Fibroblast of skin of back (primary cell): ENCODE results near the gene RNF130.
A peak's percentile ranks its signal among the peaks of the same experiment; 100 is the strongest.
"Not testable (repeated sequence)": the region's sequence is repeated elsewhere in the genome, so short reads cannot be mapped to it uniquely, and the experiment has no call there.

ENCODE experiments used
- DNase-seq: peaks from one replicate; pipeline ENCODE4 v3.0.0-alpha.2; 2013

The RNF130 gene

DNA sequence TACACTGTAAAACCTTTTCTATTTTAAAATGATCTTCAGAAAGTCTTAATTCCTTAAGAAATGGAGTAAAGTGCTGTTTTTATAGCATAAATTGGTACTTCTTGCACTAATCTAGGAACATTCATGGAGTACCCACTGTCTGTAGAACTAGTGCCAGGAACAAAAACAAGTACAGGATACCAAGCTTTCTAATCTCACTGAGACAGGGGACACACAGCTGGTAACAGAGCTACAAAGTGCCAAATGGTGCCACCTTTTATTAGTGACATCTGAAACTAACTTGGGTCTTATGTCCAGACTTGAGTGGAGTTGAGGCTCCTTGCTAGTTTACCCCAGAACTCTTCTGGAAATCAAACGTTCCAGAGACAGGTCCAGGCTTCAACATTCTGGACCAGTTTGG lies 57.9 kb downstream of the RNF130 start:
- DNase-seq: no peak

- no peak for DNase-seq
Observed at GRCh38 chr5:180012316-180012715, 59.2 kb downstream of the RNF130 start.

DNA sequence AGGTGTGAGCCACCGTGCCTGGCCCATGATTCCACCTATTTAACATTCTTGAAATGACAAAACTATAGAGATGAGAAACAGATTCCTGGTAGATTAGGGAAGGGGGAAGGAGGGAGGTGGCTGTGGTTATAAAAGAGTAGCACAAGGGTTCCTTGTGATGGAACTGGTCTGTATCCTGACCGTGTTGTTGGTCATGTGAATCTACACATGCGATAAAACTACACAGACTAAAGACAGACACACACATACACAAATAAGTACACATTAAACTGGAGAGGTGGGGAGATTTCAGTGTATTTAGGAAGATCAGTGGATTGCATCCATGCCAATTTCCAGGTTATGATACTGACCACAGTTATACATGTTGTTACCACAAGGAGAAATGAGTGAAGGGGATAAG lies 60.9 kb downstream of the RNF130 start:
- DNase-seq: no peak

DNA sequence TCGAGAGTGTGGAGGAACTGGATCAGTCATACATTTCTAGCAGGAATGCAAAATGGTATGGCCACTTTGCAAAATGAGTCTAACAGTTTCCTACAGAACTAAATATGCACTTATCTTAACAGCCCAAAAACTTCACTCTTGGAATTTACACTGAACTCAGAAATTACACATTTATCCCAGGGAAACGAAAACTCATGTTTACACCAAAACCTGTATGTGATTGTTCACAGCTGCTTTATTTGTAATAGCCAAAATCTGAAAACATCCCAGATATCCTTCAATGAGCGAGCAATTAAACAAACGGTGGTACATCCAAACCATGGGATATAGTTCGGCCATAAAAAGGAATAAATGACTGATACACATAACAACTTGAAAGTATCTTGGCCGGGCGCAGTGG lies 62.0 kb downstream of the RNF130 start:
- DNase-seq: no peak

DNA sequence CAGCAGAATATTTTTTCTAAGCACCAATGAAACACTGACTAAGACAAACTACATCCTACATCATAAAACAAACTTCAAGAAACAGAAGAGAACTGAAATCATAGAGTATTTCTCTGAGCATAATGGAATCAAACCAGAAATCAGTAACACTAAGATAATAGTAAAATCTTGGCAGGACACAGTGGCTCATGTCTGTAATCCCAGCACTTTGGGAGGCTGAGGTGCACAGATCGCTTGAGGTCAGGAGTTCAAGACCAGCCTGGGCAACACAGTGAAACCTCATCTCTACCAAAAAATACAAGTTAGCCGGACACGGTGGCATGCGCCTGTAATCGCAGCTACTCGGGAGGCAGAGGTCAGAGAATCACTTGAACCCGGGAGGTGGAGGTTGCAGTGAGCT lies 63.1 kb downstream of the RNF130 start:
- DNase-seq: no peak

DNA sequence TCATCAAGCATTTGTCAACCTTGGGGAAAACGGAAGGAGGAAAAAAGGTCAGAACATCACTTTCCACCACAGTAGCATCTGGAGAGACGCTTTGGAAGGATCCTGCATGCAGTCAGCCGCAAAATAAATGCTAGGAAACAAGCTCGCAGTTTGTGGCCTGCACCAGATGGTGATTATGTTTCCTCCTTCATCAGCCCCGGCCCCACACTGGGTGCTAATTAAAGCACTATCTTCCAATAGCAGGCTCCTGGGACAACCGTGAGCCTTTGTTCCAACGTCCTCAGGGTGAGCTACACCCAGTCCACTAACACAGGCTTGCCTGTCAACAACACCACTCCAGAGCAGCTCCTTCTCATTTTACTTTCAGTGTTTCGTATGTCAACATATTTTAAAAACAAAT lies 64.0 kb downstream of the RNF130 start:
- DNase-seq: no peak

DNA sequence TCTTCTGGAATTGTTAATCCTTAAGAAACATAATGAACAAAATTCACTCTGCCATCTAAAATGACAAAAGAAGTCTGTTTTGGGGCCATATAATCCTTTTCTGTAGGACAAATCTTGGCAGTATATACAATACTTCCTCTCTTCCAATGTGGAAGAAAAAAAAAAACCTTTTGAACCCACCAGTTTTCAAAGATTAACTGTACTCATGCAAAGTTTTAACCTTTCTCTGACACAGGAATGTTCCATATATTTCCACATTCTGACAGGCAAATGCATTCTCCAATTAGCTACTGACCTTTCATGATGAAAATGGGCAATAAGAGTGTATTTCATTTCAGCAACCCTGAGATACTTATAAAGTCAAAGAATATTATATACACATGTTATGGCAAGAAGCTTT lies 65.4 kb downstream of the RNF130 start:
- no peak for DNase-seq

DNA sequence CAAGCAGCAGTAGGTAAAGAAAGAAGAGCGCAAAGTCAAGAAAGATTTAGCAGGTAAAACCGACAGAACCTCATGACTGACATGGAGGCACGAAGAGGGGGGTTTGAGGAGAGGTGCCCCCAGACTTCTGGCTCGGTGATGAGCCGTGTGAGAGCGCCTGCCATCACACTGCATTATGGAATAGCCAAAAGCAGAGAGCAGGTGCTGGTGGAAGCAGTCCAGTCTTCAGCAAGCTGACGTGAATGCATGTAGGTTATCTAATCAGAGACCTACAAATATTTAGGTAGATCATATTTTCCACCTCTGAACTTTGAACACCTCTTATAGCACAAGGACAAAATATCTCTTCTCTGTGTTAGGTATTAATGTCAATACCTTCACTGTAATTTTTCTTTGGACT lies 68.4 kb downstream of the RNF130 start:
- no peak for DNase-seq

- DNase-seq: no peak
Observed at GRCh38 chr5:180001742-180002141, 69.8 kb downstream of the RNF130 start.

GRCh38 chr5:180001136-180001535 lies 70.4 kb downstream of the RNF130 start:
- DNase-seq: no peak

DNA sequence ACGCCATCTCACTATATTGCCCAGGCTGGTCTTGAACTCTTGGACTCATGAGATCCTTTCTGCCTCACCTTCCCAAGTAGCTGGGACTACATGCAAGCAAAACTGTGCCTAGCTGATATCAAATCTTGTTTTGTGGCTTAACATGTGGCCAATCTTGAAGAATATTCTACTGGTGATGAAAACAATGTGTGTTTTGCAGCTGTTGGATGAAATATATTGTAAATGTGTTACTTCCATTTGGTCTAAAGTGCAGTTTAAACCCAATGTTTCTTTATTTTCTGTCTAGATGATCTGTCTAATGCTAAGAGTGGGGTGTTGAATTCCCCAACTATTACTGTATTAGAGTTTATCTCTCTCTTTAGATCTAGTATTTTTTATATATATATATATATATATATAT lies 73.1 kb downstream of the RNF130 start:
- no peak for DNase-seq

DNA sequence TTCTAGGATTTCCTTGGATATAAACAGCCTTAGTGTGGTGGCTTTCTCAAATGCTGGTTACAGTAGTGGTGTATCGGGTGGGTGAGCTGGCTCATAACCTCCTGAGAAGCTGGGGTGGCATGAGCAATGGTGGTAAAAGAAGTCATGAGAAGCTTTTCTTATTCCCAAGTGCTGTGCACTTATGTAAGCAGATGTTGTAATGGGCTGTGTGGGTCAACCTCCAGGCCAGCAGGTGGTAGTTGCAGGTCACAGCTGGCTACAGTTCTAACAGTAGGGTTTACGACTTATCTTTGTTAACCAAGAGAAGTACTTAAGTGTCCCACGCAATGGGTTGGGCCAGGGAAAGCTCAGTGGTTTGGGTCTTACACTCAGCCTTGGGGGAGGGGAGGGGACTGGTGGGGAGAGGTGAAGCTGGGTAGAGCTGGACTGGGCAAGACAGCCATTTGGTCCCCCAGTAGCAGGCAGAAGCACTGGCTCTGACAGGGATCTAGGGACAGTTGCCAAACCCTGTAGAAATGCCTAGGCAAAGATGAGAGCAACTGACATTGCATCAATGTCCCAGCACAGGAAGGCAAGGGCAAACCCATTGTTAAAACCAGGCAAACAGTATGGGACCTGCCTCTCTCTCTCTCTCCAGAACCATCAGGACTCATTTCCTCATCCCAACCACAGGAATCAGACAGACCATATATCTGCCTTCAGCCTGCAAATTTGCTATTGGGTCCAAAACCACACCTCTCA lies 76.8 kb downstream of the RNF130 start:
- DNase-seq: no peak

DNA sequence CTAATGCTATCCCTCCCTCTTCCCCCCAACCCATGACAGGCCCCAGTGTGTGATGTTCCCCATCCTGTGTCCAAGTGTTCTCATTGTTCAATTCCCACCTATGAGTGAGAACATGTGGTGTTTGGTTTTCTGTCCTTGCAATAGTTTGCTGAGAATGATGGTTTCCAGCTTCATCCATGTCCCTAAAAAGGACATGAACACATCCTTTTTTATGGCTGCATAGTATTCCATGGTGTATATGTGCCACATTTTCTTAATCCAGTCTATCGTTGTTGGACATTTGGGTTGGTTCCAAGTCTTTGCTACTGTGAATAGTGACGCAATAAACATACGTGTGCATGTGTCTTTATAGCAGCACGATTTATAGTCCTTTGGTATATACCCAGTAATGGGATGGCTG lies 78.7 kb downstream of the RNF130 start:
- DNase-seq: not testable (repeated sequence)

DNA sequence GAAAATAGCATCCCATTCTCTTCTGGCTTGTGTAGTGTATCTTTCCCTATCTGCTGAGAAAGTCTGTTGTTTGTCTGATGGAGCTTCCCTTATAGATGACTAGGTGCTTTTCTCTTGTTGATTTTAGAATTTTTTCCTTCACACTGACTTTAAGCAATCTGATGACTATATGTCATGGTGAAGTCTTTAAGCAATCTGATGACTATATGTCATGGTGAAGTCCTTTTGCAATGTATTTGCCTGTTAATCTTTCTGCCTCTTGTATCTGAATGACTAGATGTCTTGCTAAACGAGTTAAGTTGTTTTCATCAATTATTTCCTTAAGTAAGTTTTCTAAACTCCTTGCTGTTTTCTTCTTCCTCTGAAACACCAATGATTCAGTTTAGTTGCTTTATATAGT lies 80.5 kb downstream of the RNF130 start:
- no peak for DNase-seq

DNA sequence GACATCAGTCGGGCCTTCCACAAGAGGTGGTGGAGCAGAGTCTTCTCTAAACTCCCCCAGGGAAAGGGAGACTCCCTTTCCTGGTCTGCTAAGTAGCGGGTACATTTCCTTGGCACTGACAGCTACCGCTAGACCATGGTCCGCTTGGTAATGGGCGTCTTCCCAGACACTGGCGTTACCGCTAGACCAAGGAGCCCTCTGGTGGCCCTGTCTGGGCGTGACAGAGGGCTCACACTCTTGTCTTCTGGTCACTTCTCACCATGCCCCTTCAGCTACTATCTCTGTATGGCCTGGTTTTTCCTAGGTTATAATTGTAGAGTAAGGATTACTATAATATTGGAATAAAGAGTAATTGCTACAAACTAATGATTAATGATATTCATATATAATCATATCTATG lies 81.0 kb downstream of the RNF130 start:
- not testable (repeated sequence) for DNase-seq

DNA sequence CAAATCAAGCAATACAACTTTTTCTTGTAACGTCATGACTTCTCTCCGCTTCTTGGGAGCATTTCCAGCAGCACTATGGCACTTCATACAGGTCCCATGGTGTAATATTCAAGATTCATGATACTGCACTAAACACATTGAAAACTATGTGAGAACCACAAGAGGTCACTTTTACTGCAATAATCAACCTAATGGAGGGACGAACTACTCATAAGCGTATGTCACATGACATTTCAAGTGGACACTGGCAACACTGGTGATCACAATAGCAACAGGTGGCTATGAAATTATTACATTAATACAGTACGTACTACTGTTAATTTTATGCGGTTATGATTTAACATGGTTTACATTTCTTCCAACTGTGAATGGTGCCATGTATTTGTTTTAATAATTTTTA lies 85.2 kb downstream of the RNF130 start:
- no peak for DNase-seq

- no peak for DNase-seq
Observed at GRCh38 chr5:179981636-179982035, 89.9 kb downstream of the RNF130 start.

- DNase-seq: no peak
Observed at GRCh38 chr5:179980767-179981166, 90.8 kb downstream of the RNF130 start.

DNA sequence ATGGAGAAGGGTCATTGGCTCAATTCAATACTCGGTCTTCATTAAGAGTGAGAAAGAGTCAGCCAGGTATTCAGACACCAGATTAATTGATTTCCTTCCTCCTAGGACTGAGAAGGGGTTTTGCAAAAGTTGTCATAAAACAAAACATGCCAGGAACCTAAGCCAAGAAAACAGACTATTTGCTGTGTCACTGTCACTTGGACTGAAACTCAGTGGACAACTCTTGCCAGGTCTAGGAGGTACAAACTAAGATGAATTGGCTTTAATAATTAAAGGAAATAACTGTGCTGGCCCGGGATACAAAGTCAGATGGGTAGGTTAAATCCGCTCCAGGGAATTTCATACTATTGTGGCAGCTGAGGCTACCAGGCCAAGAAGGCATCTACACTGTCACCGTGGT lies 92.8 kb downstream of the RNF130 start:
- no peak for DNase-seq

GRCh38 chr5:179975713-179976134 lies 95.8 kb downstream of the RNF130 start:
- DNase-seq: no peak

- peak; percentile 43 for DNase-seq
Observed at GRCh38 chr5:179974946-179975712, 96.4 kb downstream of the RNF130 start.

GRCh38 chr5:179974246-179974945 lies 97.2 kb downstream of the RNF130 start:
- DNase-seq: no peak

GRCh38 chr5:179973391-179973790 lies 98.2 kb downstream of the RNF130 start:
- no peak for DNase-seq

GRCh38 chr5:179969110-179969509 lies 102.4 kb downstream of the RNF130 start:
- no peak for DNase-seq
